B cell (primary cell): ENCODE data around the gene PDXP. TPM values are rescaled to one million over a fixed set of nuclear protein-coding genes. Genes with fewer than 3 reads are reported as not detected.

Experiments used
- ATAC-seq: fragments of 200-7000 bp; cut with Tn5 transposase; one replicate; pipeline ENCODE4 v1.10.0; 2021; ENCODE audit warnings: low read depth, mild to moderate bottlenecking, moderate number of reproducible peaks, moderate library complexity
- CTCF ChIA-PET: fragments of 350-600 bp; sonication (Branson Sonifier 250); formaldehyde crosslinking; loops from one replicate; lab custom pipeline; 2021; ENCODE audit warnings: antibody characterized with exemption, inconsistent platforms; lab: Charles Lee
- POLR2A ChIA-PET: fragments of 350-600 bp; sonication (Branson Sonifier 250); formaldehyde crosslinking; loops from one replicate; lab custom pipeline; 2021; ENCODE audit warnings: antibody characterized with exemption; lab: Charles Lee
- DNase-seq: peaks from one replicate; pipeline ENCODE4 v3.0.0; 2013
- H2AFZ ChIP-seq: 2 replicates; pipeline ENCODE4 v1.6.1; 2012; ENCODE audit warnings: mild to moderate bottlenecking, low read depth, low read length; ENCODE audit not compliant: insufficient read depth, poor library complexity, severe bottlenecking
- H3K27ac ChIP-seq, 2 donors: 1 replicate in 1 of 2; 2 replicates in 1 of 2; pipeline ENCODE4 v1.5.1; 2012 to 2013; ENCODE audit warnings: low read length in 2 of 2, mild to moderate bottlenecking in 2 of 2, moderate library complexity in 1 of 2
- H3K27me3 ChIP-seq, 4 experiments: fragments of 200-600 bp in 1 of 4; sonication (generic) in 1 of 4; replicated peaks in 1 of 4; 1 replicate in 2 of 4; 2 replicates in 2 of 4; pipeline versions ENCODE4 v1.6.1 to v1.7.0; 2013 to 2016; ENCODE audit warnings: low read length in 3 of 4, mild to moderate bottlenecking in 2 of 4, mixed read lengths in 1 of 4, moderate library complexity in 1 of 4; ENCODE audit not compliant: insufficient read depth in 4 of 4, control insufficient read depth in 3 of 4; ENCODE audit errors: control extremely low read depth in 1 of 4
- H3K36me3 ChIP-seq, 2 experiments: replicated peaks in 1 of 2; 1 replicate in 1 of 2; 2 replicates in 1 of 2; pipeline versions ENCODE4 v1.6.1 to v1.7.1; 2013; ENCODE audit warnings: low read length in 1 of 2; ENCODE audit not compliant: insufficient read depth in 2 of 2, control insufficient read depth in 1 of 2; ENCODE audit errors: control extremely low read depth in 1 of 2, extremely low read depth in 1 of 2
- H3K4me1 ChIP-seq, 2 donors: fragments of 200-600 bp in 1 of 2; sonication (generic) in 1 of 2; 1 replicate in 1 of 2; 2 replicates in 1 of 2; pipeline versions ENCODE4 v1.5.1 to v1.6.1; 2013 to 2017; ENCODE audit warnings: low read length in 2 of 2; ENCODE audit not compliant: control insufficient read depth in 2 of 2, insufficient read depth in 2 of 2
- H3K4me2 ChIP-seq: replicated peaks from 2 replicates; pipeline ENCODE3; 2012; ENCODE audit warnings: mild to moderate bottlenecking, low read depth, low read length; ENCODE audit not compliant: poor library complexity, severe bottlenecking
- H3K4me3 ChIP-seq, 5 experiments: fragments of 200-600 bp in 1 of 5; sonication (generic) in 1 of 5; 1 replicate in 3 of 5; 2 replicates in 2 of 5; pipeline versions ENCODE4 v1.5.1 to v1.7.0; 2011 to 2016; ENCODE audit warnings: low read length in 4 of 5, mild to moderate bottlenecking in 4 of 5, low read depth in 2 of 5, control low read depth in 1 of 5, moderate library complexity in 1 of 5; ENCODE audit not compliant: insufficient read depth in 1 of 5; ENCODE audit errors: control extremely low read depth in 1 of 5, extremely low read depth in 1 of 5
- H3K79me2 ChIP-seq: fragments of 200-600 bp; sonication (generic); one replicate; pipeline ENCODE4 v1.6.0; 2016; ENCODE audit warnings: low read length; ENCODE audit not compliant: control insufficient read depth, insufficient read depth
- H3K9ac ChIP-seq: fragments of 200-600 bp; sonication (generic); 2 replicates; pipeline ENCODE4 v1.6.1; 2017; ENCODE audit warnings: mild to moderate bottlenecking, low read length, moderate library complexity
- H3K9me3 ChIP-seq, 3 donors: one replicate each; pipeline versions ENCODE4 v1.6.1 to v1.7.1; 2013; ENCODE audit warnings: low read length in 2 of 3; ENCODE audit not compliant: control insufficient read depth in 2 of 3, insufficient read depth in 1 of 3; ENCODE audit errors: control extremely low read depth in 1 of 3
- H4K20me1 ChIP-seq: 2 replicates; pipeline ENCODE4 v1.6.0; 2012; ENCODE audit warnings: mild to moderate bottlenecking, low read length; ENCODE audit not compliant: insufficient read depth, control insufficient read depth, poor library complexity, severe bottlenecking
- H3K27ac Mint-ChIP-seq: one replicate; pipeline ENCODE4 v1.8.0; 2021; ENCODE audit warnings: mixed read lengths
- H3K27me3 Mint-ChIP-seq: one replicate; pipeline ENCODE4 v1.8.0; 2021; ENCODE audit warnings: mixed read lengths
- H3K4me1 Mint-ChIP-seq: one replicate; pipeline ENCODE4 v1.8.0; 2021; ENCODE audit warnings: mixed read lengths
- H3K4me3 Mint-ChIP-seq: one replicate; pipeline ENCODE4 v1.8.0; 2021; ENCODE audit warnings: mixed read lengths
- H3K9me3 Mint-ChIP-seq: one replicate; pipeline ENCODE4 v1.8.0; 2022; ENCODE audit warnings: mixed read lengths; ENCODE audit not compliant: insufficient read depth
- EZH2 ChIP-seq: IDR thresholded peaks from 2 replicates; pipeline ENCODE4 v1.6.1; 2012; ENCODE audit warnings: borderline replicate concordance, low read depth, mild to moderate bottlenecking, moderate library complexity, low read length; ENCODE audit not compliant: insufficient read depth, poor library complexity, severe bottlenecking
- WGBS: methylation state at CpG from one replicate; pipeline ENCODE4 v1.1.5; 2013; ENCODE audit warnings: missing lambda C conversion rate; ENCODE audit not compliant: insufficient coverage; 5-methylcytosine and 5-hydroxymethylcytosine counted together
- intact Hi-C: fragments of 100-400 bp; cut with micrococcal nuclease; formaldehyde crosslinking; loops from one replicate; pipeline ENCODE4 v1.10.0; 2022
- polyA plus RNA-seq: library from polyadenylated mRNA; depleted of rRNA; stranded (reverse); fragments of >200 nt; gene quantifications from 2 replicates; pipeline ENCODE4 v1.2.3, GENCODE V29; 2012
- total RNA-seq, 2 donors: library from RNA; stranded (reverse); fragments of 120-200 nt in 1 of 2; gene quantifications; 1 replicate in 1 of 2; 2 replicates in 1 of 2; pipeline versions ENCODE4 v1.2.3 to v1.2.4, GENCODE V29; 2013 to 2022
- TF ChIP-seq, protein P1 (sequence below): fragments of 200-600 bp; IDR thresholded peaks from one replicate; pipeline ENCODE4 v1.8.0; 2022; ENCODE audit warnings: antibody characterized with exemption, mild to moderate bottlenecking

PDXP gene
- total and polyA plus RNA-seq, 2 donors (not counting 1 experiment from before 2014, with no cell fraction given), result 16.6 to 17.5 TPM

GRCh38 chr22:37664249-37665101, 6.0 kb downstream of the PDXP start:
- ChIA-PET CTCF (interaction anchor here (1.3 to 22.6 kb wide), 4 partner anchors 7 to 197 kb away, joined by 4 to 462 read pairs (median 87); partner anchors contain the start of genes LGALS1 and NOL12), POLR2A (interaction anchor here (0.7 kb wide), 1 partner anchor 45 kb away, joined by 5 read pairs; no protein-coding TSS in a partner anchor)
- Histone ChIP-seq H3K79me2 (peaks cover 44% of the 10 kb centered on the region), H3K36me3 (peaks cover 0 to 18% of the 10 kb centered on the region in 2 experiments), H2AFZ (no peak overlapping the region), H3K9me3 (no peaks in the 10 kb centered on the region), H3K27ac (no peak overlapping the region), H3K27me3 (no peaks in the 10 kb centered on the region), H3K4me1 (peaks cover 29 to 35% of the 10 kb centered on the region in 2 donors), H3K4me2 (no peak overlapping the region), H4K20me1 (peaks cover 8% of the 10 kb centered on the region), H3K4me3 (no peak overlapping the region), H3K9ac (no peak overlapping the region)
- intact Hi-C loops, result no loop called here
- DNase-seq, result no peak
- WGBS, result 93% methylated on average over 15 of the region's 16 CpGs
- no peak for ATAC-seq
- Mint-ChIP-seq H3K4me3 (no peak overlapping the region), H3K27me3 (no peaks in the 10 kb centered on the region), H3K27ac (no peak overlapping the region), H3K9me3 (no peaks in the 10 kb centered on the region), H3K4me1 (peaks cover 33% of the 10 kb centered on the region)
- TF ChIP-seq, protein P1, sequence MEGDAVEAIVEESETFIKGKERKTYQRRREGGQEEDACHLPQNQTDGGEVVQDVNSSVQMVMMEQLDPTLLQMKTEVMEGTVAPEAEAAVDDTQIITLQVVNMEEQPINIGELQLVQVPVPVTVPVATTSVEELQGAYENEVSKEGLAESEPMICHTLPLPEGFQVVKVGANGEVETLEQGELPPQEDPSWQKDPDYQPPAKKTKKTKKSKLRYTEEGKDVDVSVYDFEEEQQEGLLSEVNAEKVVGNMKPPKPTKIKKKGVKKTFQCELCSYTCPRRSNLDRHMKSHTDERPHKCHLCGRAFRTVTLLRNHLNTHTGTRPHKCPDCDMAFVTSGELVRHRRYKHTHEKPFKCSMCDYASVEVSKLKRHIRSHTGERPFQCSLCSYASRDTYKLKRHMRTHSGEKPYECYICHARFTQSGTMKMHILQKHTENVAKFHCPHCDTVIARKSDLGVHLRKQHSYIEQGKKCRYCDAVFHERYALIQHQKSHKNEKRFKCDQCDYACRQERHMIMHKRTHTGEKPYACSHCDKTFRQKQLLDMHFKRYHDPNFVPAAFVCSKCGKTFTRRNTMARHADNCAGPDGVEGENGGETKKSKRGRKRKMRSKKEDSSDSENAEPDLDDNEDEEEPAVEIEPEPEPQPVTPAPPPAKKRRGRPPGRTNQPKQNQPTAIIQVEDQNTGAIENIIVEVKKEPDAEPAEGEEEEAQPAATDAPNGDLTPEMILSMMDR, result no peak
- TF ChIP-seq EZH2, result no peak

GRCh38 chr22:37665487-37665886, 7.0 kb downstream of the PDXP start:
- peaks cover 34% of the 10 kb centered on the region for H3K79me2 ChIP-seq
- peaks cover 24% of the 10 kb centered on the region for H3K4me1 Mint-ChIP-seq
- 97% methylated on average over 24 of the region's 24 CpGs for WGBS
- no peaks in the 10 kb centered on the region for H3K27me3 Mint-ChIP-seq
- no peak overlapping the region for H3K27ac Mint-ChIP-seq
- no peaks in the 10 kb centered on the region for H3K27me3 ChIP-seq
- peaks cover 19 to 25% of the 10 kb centered on the region in 2 donors for H3K4me1 ChIP-seq
- H3K4me3 ChIP-seq, result no peak overlapping the region
- TF ChIP-seq EZH2, result no peak
- TF ChIP-seq, protein P1, result no peak
- ChIA-PET CTCF (interaction anchor here (22.6 kb wide), 1 partner anchor 16 kb away, joined by 462 read pairs; the partner anchor contains the start of genes LGALS1 and NOL12), POLR2A (interaction anchor here (0.6 kb wide), 1 partner anchor 15 kb away, joined by 3 read pairs; no protein-coding TSS in a partner anchor)
- peaks cover 3% of the 10 kb centered on the region for H4K20me1 ChIP-seq
- no peak overlapping the region for H3K27ac ChIP-seq
- intact Hi-C loops, result no loop called here
- H2AFZ ChIP-seq, result no peak overlapping the region
- peaks cover 0 to 18% of the 10 kb centered on the region in 2 experiments for H3K36me3 ChIP-seq
- ATAC-seq (no peak), DNase-seq (no peak)
- H3K4me2 ChIP-seq, result no peak overlapping the region
- no peak overlapping the region for H3K4me3 Mint-ChIP-seq
- no peaks in the 10 kb centered on the region for H3K9me3 ChIP-seq
- H3K9me3 Mint-ChIP-seq, result no peaks in the 10 kb centered on the region
- no peak overlapping the region for H3K9ac ChIP-seq
